Inflammatory macrophage treated with lipopolysaccharide for 4 hours (primary cell): Measurements from ENCODE around the gene ARHGEF7.

Experiments used
- DNase-seq: peaks from one replicate; pipeline ENCODE4 v3.0.0-alpha.2; 2020

ARHGEF7 gene

GRCh38 chr13:111328574-111329410 lies 213.7 kb downstream of the ARHGEF7 start:
- no peak for DNase-seq

GRCh38 chr13:111329641-111330040 lies 214.5 kb downstream of the ARHGEF7 start:
- no peak for DNase-seq

- DNase-seq, result no peak
Observed at GRCh38 chr13:111330066-111330610, 215.0 kb downstream of the ARHGEF7 start.

- DNase-seq, result no peak
Observed at GRCh38 chr13:111335298-111335697, 220.2 kb downstream of the ARHGEF7 start.

- no peak for DNase-seq
Observed at GRCh38 chr13:111336666-111337065, 221.6 kb downstream of the ARHGEF7 start.

GRCh38 chr13:111337206-111337605 lies 222.1 kb downstream of the ARHGEF7 start:
- no peak for DNase-seq

GRCh38 chr13:111337741-111338140 lies 222.6 kb downstream of the ARHGEF7 start:
- no peak for DNase-seq

GRCh38 chr13:111338841-111339240 lies 223.7 kb downstream of the ARHGEF7 start:
- no peak for DNase-seq

- no peak for DNase-seq
Observed at GRCh38 chr13:111339366-111340143, 224.4 kb downstream of the ARHGEF7 start.

GRCh38 chr13:111341886-111342285 lies 226.8 kb downstream of the ARHGEF7 start:
- no peak for DNase-seq

GRCh38 chr13:111342721-111343120 lies 227.6 kb downstream of the ARHGEF7 start:
- no peak for DNase-seq

GRCh38 chr13:111343186-111343805 lies 228.2 kb downstream of the ARHGEF7 start:
- no peak for DNase-seq

GRCh38 chr13:111344471-111345191 lies 229.5 kb downstream of the ARHGEF7 start:
- DNase-seq, result no peak

GRCh38 chr13:111345682-111346081 lies 230.6 kb downstream of the ARHGEF7 start:
- DNase-seq, result no peak

GRCh38 chr13:111346101-111346680 lies 231.1 kb downstream of the ARHGEF7 start:
- DNase-seq, result no peak

- DNase-seq, result no peak
Observed at GRCh38 chr13:111347438-111347837, 232.3 kb downstream of the ARHGEF7 start.

GRCh38 chr13:111353508-111353907 lies 238.4 kb downstream of the ARHGEF7 start:
- DNase-seq, result no peak

GRCh38 chr13:111354789-111355188 lies 239.7 kb downstream of the ARHGEF7 start:
- DNase-seq, result no peak
